CD4-positive, alpha-beta memory T cell (primary cell): ENCODE results near the gene SLC6A3. TPM values are rescaled to one million over a fixed set of nuclear protein-coding genes. Genes with fewer than 3 reads are reported as not detected.

Experiments used
- CTCF ChIA-PET: fragments of 350-600 bp; sonication (Branson Sonifier 250); formaldehyde crosslinking; loops from one replicate; lab custom pipeline; 2021; ENCODE audit warnings: inconsistent platforms; ENCODE audit not compliant: partially characterized antibody; lab: Charles Lee
- POLR2A ChIA-PET: fragments of 350-600 bp; sonication (Branson Sonifier 250); formaldehyde crosslinking; loops from one replicate; lab custom pipeline; 2021; ENCODE audit not compliant: partially characterized antibody; lab: Charles Lee
- DNase-seq, 5 donors: peaks; one replicate each; pipeline versions ENCODE4 v3.0.0 to v3.0.0-alpha.2; 2020 to 2022; ENCODE audit warnings: mixed read lengths in 1 of 5
- H3K27ac ChIP-seq: one replicate; pipeline ENCODE4 v1.7.0; 2013; ENCODE audit warnings: low read depth, low read length
- H3K27me3 ChIP-seq: 2 replicates; pipeline ENCODE4 v1.7.0; 2013; ENCODE audit warnings: mild to moderate bottlenecking, low read length, moderate library complexity; ENCODE audit not compliant: insufficient read depth
- H3K36me3 ChIP-seq: 2 replicates; pipeline ENCODE4 v1.7.0; 2013; ENCODE audit warnings: mild to moderate bottlenecking, low read length, moderate library complexity; ENCODE audit not compliant: insufficient read depth
- H3K4me1 ChIP-seq: 2 replicates; pipeline ENCODE4 v1.7.0; 2013; ENCODE audit warnings: mild to moderate bottlenecking, low read length, moderate library complexity; ENCODE audit not compliant: insufficient read depth
- H3K4me3 ChIP-seq, 2 donors: one replicate each; pipeline ENCODE4 v1.7.0; 2013; ENCODE audit warnings: low read length in 2 of 2, mild to moderate bottlenecking in 1 of 2
- H3K9me3 ChIP-seq, 2 donors: one replicate each; pipeline ENCODE4 v1.7.0; 2013; ENCODE audit warnings: low read length in 2 of 2, control low read depth in 1 of 2; ENCODE audit not compliant: control insufficient read depth in 1 of 2
- H3K27ac Mint-ChIP-seq, 7 donors: one replicate each; pipeline ENCODE4 v1.8.0; 2020 to 2021; ENCODE audit warnings: mixed read lengths in 7 of 7, mild to moderate bottlenecking in 6 of 7, inconsistent platforms in 3 of 7, moderate library complexity in 3 of 7
- H3K27me3 Mint-ChIP-seq, 2 donors: one replicate each; pipeline ENCODE4 v1.8.0; 2020 to 2021; ENCODE audit warnings: mixed read lengths in 2 of 2
- H3K36me3 Mint-ChIP-seq, 2 donors: one replicate each; pipeline ENCODE4 v1.8.0; 2020 to 2021; ENCODE audit warnings: mixed read lengths in 2 of 2, inconsistent platforms in 1 of 2, mild to moderate bottlenecking in 1 of 2
- H3K4me1 Mint-ChIP-seq, 4 donors: one replicate each; pipeline ENCODE4 v1.8.0; 2020 to 2021; ENCODE audit warnings: mixed read lengths in 4 of 4, mild to moderate bottlenecking in 1 of 4
- H3K4me3 Mint-ChIP-seq, 8 donors: one replicate each; pipeline ENCODE4 v1.8.0; 2020 to 2021; ENCODE audit warnings: mixed read lengths in 8 of 8, mild to moderate bottlenecking in 7 of 8, moderate library complexity in 6 of 8, inconsistent platforms in 3 of 8
- H3K9me3 Mint-ChIP-seq, 8 donors: one replicate each; pipeline ENCODE4 v1.8.0; 2020 to 2021; ENCODE audit warnings: mixed read lengths in 8 of 8, mild to moderate bottlenecking in 5 of 8, inconsistent platforms in 3 of 8, moderate library complexity in 1 of 8
- intact Hi-C: fragments of 100-400 bp; cut with micrococcal nuclease; formaldehyde crosslinking; loops from one replicate; pipeline ENCODE4 v1.15.1; 2023
- polyA plus RNA-seq, 2 donors: library from polyadenylated mRNA; unstranded; fragments of 300-500 nt; fragmentation: Illumina TruSeq; gene quantifications; one replicate each; pipeline ENCODE4 v1.2.3, GENCODE V29; 2021
- total RNA-seq, 2 experiments: library from RNA; stranded (reverse); gene quantifications; one replicate each; pipeline ENCODE4 v1.2.3, GENCODE V29; 2021

The SLC6A3 gene
- total and polyA plus RNA-seq, 4 experiments from 2014 or later: not detected

DNA sequence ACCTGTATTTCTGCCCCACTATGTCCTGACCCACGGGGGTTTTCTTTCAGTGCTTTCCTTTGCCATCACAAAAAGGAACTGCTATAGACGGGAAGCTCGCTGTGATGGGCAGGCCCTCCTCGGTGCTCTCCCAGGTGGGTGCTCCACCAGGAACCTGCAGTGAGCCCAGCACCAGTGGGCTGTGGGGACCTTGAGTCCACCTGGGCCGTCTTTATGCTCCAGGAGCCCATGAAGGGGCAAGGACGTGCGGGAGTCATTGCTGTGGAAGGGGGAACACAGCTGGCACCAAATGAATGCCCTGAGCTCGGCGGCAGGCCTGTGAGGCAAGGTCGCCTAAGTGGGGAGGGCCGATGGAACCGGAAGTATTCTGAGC lies 36.7 kb upstream of the SLC6A3 start:
- peaks cover 14% of the 10 kb centered on the region for H3K36me3 ChIP-seq
- CTCF ChIA-PET: interaction anchor here (2.0 kb wide), 1 partner anchor 21 kb away, joined by 5 read pairs; no protein-coding TSS in a partner anchor

GRCh38 chr5:1481266-1481958 lies 36.2 kb upstream of the SLC6A3 start:
- no peaks in the 10 kb centered on the region for H3K4me1 ChIP-seq
- ChIA-PET CTCF (interaction anchor here (2.0 kb wide), 1 partner anchor 21 kb away, joined by 5 read pairs; no protein-coding TSS in a partner anchor), POLR2A (no interaction called here)
- Mint-ChIP-seq H3K36me3 (peaks cover 9 to 48% of the 10 kb centered on the region in 2 donors), H3K27ac (peak overlapping the region in 2 of 7 donors; percentile 37 to 53), H3K9me3 (no peaks in the 10 kb centered on the region), H3K4me1 (peaks cover 0 to 10% (median 5%) of the 10 kb centered on the region in 4 donors), H3K4me3 (no peak overlapping the region), H3K27me3 (no peaks in the 10 kb centered on the region)
- no peaks in the 10 kb centered on the region for H3K27me3 ChIP-seq
- H3K27ac ChIP-seq: no peak overlapping the region
- DNase-seq: no peak
- no peak overlapping the region for H3K4me3 ChIP-seq
- H3K36me3 ChIP-seq: peaks cover 18% of the 10 kb centered on the region
- intact Hi-C loops: no loop called here
- no peaks in the 10 kb centered on the region for H3K9me3 ChIP-seq

More for the DNA sequence above, 36.7 kb upstream of the SLC6A3 start:
- H3K9me3 ChIP-seq: no peaks in the 10 kb centered on the region
- POLR2A ChIA-PET: no interaction called here
- DNase-seq: no peak
- no peaks in the 10 kb centered on the region for H3K27me3 ChIP-seq
- Mint-ChIP-seq H3K4me1 (peaks cover 0 to 10% (median 5%) of the 10 kb centered on the region in 4 donors), H3K4me3 (no peak overlapping the region), H3K27me3 (no peaks in the 10 kb centered on the region), H3K9me3 (no peaks in the 10 kb centered on the region), H3K27ac (peak overlapping the region in 2 of 7 donors; percentile 37 to 63), H3K36me3 (peaks cover 5 to 44% of the 10 kb centered on the region in 2 donors)
- no peak overlapping the region for H3K4me3 ChIP-seq
- intact Hi-C loops: no loop called here
- H3K27ac ChIP-seq: no peak overlapping the region
- no peaks in the 10 kb centered on the region for H3K4me1 ChIP-seq

DNA sequence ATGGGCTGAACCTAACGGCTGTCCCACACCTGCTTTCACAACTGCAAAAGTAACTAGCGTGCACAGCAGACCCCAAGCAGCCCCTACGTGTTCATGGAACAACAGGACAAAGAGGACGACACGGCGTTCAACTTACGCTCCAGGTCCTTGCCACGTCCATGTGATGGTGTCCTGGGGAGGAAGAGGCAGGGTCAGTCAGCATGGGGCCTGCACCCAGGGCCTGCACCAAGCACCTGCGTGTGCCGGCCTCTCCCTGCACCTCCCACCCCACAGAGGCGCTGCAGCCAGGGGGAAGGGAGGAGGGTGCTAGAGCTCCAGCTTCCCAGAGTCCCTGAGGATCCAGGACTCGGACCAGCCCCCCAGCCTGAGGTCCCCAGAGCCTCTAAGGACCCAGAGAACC lies 35.6 kb upstream of the SLC6A3 start:
- H3K9me3 ChIP-seq: no peaks in the 10 kb centered on the region
- H3K4me3 ChIP-seq: no peak overlapping the region
- no peak overlapping the region for H3K27ac ChIP-seq
- POLR2A ChIA-PET: no interaction called here
- Mint-ChIP-seq H3K9me3 (no peaks in the 10 kb centered on the region), H3K27ac (no peak overlapping the region), H3K36me3 (peaks cover 9 to 49% of the 10 kb centered on the region in 2 donors), H3K27me3 (no peaks in the 10 kb centered on the region), H3K4me3 (no peak overlapping the region), H3K4me1 (peaks cover 0 to 10% (median 5%) of the 10 kb centered on the region in 4 donors)
- no peaks in the 10 kb centered on the region for H3K27me3 ChIP-seq
- peaks cover 21% of the 10 kb centered on the region for H3K36me3 ChIP-seq
- CTCF ChIA-PET: interaction anchor here (1.1 to 2.7 kb wide), 3 partner anchors 11 to 165 kb away, joined by 3 to 23 read pairs (median 5); no protein-coding TSS in a partner anchor
- no peaks in the 10 kb centered on the region for H3K4me1 ChIP-seq
- no peak for DNase-seq
- intact Hi-C loops: no loop called here

DNA sequence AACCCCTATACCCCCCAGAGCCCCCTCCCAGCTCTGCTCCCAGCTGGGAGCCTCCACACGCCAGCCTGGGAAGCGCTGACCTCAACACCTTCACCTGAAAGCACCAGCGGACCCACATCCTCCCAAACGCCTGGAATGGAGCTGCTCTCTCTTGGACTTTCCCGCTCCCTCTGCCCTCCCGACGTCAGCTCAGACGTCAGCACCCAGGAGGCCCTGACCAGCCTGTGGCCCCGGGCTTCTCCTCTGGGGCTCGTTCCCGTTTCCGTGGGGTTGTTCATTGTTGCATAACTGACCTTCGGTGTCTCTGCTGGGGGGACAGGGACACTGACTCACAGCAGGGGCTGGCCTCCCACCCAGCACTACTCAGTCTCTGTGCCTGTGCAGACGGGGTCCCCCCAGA lies 35.0 kb upstream of the SLC6A3 start:
- H3K27ac ChIP-seq: no peak overlapping the region
- no peak overlapping the region for H3K4me3 ChIP-seq
- H3K9me3 Mint-ChIP-seq: no peaks in the 10 kb centered on the region
- peaks cover 9 to 47% of the 10 kb centered on the region in 2 donors for H3K36me3 Mint-ChIP-seq
- intact Hi-C loops: no loop called here
- H3K27ac Mint-ChIP-seq: peak overlapping the region in 1 of 7 donors; percentile 62
- peaks cover 0 to 10% (median 5%) of the 10 kb centered on the region in 4 donors for H3K4me1 Mint-ChIP-seq
- H3K9me3 ChIP-seq: no peaks in the 10 kb centered on the region
- no peaks in the 10 kb centered on the region for H3K27me3 ChIP-seq
- peaks cover 18% of the 10 kb centered on the region for H3K36me3 ChIP-seq
- ChIA-PET CTCF (interaction anchor here (0.8 to 2.7 kb wide), 4 partner anchors 12 to 165 kb away, joined by 3 to 23 read pairs (median 5); no protein-coding TSS in a partner anchor), POLR2A (no interaction called here)
- H3K4me1 ChIP-seq: no peaks in the 10 kb centered on the region
- H3K4me3 Mint-ChIP-seq: no peak overlapping the region
- DNase-seq: no peak
- no peaks in the 10 kb centered on the region for H3K27me3 Mint-ChIP-seq

- POLR2A ChIA-PET: no interaction called here
- no peaks in the 10 kb centered on the region for H3K27me3 Mint-ChIP-seq
- peak in 2 of 5 donors; percentile 18 to 41 for DNase-seq
- Histone ChIP-seq H3K9me3 (no peaks in the 10 kb centered on the region), H3K27me3 (no peaks in the 10 kb centered on the region), H3K4me1 (no peaks in the 10 kb centered on the region), H3K36me3 (peaks cover 23% of the 10 kb centered on the region), H3K27ac (no peak overlapping the region), H3K4me3 (no peak overlapping the region)
- CTCF ChIA-PET: interaction anchor here (0.8 to 2.7 kb wide), 3 partner anchors 12 to 166 kb away, joined by 3 to 23 read pairs (median 5); no protein-coding TSS in a partner anchor
- intact Hi-C loops: loop anchor here (1.0 kb wide), 2 partner anchors 162 to 166 kb away; no protein-coding TSS in a partner anchor
- no peak overlapping the region for H3K4me3 Mint-ChIP-seq
- peaks cover 14 to 47% of the 10 kb centered on the region in 2 donors for H3K36me3 Mint-ChIP-seq
- peaks cover 0 to 10% (median 5%) of the 10 kb centered on the region in 4 donors for H3K4me1 Mint-ChIP-seq
- H3K9me3 Mint-ChIP-seq: no peaks in the 10 kb centered on the region
- H3K27ac Mint-ChIP-seq: peak overlapping the region in 2 of 7 donors; percentile 17 to 35
These were observed 34.4 kb upstream of the SLC6A3 start for GRCh38 chr5:1479581-1480188.

GRCh38 chr5:1479066-1479465 lies 33.8 kb upstream of the SLC6A3 start:
- Histone ChIP-seq H3K4me3 (no peak overlapping the region), H3K27ac (no peak overlapping the region), H3K36me3 (peaks cover 29% of the 10 kb centered on the region), H3K9me3 (no peaks in the 10 kb centered on the region), H3K4me1 (no peaks in the 10 kb centered on the region), H3K27me3 (no peaks in the 10 kb centered on the region)
- CTCF ChIA-PET: interaction anchor here (0.7 to 2.7 kb wide), 3 partner anchors 9 to 166 kb away, joined by 3 to 23 read pairs (median 4); no protein-coding TSS in a partner anchor
- POLR2A ChIA-PET: interaction anchor here (0.5 kb wide), 1 partner anchor 146 kb away, joined by 3 read pairs; no protein-coding TSS in a partner anchor
- Mint-ChIP-seq H3K9me3 (no peaks in the 10 kb centered on the region), H3K36me3 (peaks cover 15 to 50% of the 10 kb centered on the region in 2 donors), H3K27me3 (no peaks in the 10 kb centered on the region), H3K27ac (no peak overlapping the region), H3K4me1 (peaks cover 0 to 10% (median 5%) of the 10 kb centered on the region in 4 donors), H3K4me3 (no peak overlapping the region)
- no peak for DNase-seq
- intact Hi-C loops: loop anchor here (1.0 kb wide), 2 partner anchors 162 to 166 kb away; no protein-coding TSS in a partner anchor
